Activated T-cell treated with anti-CD3 and anti-CD28 coated beads for 24 hours (primary cell): ENCODE results near the gene COL4A6.
"Not testable (repeated sequence)": the region's sequence is repeated elsewhere in the genome, so short reads cannot be mapped to it uniquely, and the experiment has no call there.

Source experiments
- DNase-seq: peaks from one replicate; pipeline ENCODE4 v3.0.0-alpha.2; 2020; ENCODE audit warnings: low read depth

COL4A6 gene

GRCh38 chrX:108399418-108400165 is 38.6 kb downstream of the COL4A6 start:
- no peak for DNase-seq

GRCh38 chrX:108397627-108398391 is 40.4 kb downstream of the COL4A6 start:
- no peak for DNase-seq

DNA sequence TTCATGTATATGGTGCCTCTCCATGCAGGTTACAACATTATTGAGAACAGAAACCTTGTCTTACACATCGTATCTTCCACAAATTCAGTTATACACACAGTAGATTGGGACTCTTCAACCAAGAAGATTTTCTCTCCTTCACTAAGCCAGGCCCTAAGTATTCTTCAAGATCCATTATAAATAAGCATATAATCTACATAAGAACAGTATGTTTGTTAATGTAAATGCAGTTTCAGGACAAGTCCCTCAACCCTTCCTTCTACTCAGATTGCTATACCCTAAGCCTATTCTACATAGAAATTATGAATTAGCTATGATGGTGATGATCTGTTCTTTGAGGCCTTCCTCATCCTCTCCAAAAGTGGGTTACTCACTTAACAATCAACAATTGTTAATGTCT is 41.2 kb downstream of the COL4A6 start:
- DNase-seq: no peak

GRCh38 chrX:108396188-108396891 is 41.9 kb downstream of the COL4A6 start:
- no peak for DNase-seq

DNA sequence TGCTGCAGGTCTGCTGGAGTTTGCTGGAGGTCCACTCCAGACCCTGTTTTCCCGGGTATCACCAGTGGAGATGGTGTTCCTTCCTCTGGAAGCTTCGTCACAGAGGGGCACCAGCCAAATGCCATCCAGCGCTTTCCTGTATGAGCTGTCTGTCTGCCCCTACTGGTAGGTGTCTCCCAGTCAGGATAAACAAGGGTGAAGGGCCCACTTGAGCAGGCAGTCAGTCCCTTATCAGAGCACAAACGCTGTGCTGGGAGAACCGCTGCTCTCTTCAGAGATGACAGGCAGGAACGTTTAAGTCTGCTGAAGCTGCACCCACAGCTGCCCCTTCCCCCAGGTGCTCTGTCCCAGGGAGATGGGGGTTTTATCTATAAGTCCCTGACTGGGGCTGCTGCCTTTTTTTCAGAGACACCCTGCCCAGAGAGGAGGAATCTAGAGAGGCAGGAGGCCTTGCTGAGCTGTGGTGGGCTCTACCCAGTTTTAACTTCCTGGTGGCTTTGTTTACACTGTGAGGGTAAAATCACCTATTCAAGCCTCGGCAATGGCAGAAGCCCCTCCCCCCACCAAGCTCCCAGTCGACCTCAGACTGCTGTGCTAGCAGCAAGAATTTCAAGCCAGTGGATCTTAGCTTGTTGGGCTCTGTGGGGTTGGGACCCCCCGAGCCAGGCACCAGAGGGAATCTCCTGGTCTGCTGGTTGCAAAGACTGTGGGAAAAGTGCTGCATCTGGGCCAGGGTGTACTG is 47.1 kb downstream of the COL4A6 start:
- not testable (repeated sequence) for DNase-seq

- no peak for DNase-seq
Observed at GRCh38 chrX:108384783-108385182, 53.4 kb downstream of the COL4A6 start.

DNA sequence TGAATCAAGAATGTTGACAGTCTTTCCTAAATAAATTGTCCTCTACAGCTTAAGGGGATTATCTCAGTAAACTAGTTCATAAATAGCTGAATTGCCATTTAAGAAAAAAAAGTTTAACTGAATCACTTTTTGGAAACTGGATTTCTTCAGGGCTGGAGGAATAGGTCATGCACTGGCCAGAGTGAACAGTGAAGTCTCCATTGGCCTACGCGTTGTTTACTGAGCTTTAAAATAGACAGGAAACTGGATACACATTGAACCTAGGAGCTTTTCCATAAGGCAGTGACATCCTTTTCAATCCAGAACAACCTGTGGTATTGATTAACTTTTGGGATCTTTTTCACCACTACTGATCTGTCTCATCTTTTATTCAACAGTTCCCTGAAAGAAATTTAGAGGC is 58.0 kb downstream of the COL4A6 start:
- no peak for DNase-seq

GRCh38 chrX:108376821-108377220 is 61.4 kb downstream of the COL4A6 start:
- DNase-seq: not testable (repeated sequence)

DNA sequence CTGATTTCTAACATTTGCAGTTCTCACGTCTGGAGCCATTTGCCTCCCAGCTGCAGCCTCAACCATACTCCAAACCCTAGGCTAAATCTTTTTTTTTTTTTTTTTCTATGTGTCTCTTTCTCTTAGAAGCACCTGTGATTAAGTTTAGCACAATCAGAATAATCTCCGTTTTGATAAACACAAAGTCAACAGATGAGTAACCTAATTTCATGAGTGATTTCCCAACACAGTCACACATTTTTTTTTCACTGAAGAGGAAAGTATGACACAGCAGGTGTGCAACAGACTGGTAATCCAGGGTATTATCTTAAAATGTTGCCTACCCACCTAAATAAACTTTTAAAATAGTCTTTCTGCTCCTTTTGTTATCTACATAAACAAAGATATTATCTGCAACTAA is 62.6 kb downstream of the COL4A6 start:
- DNase-seq: not testable (repeated sequence)

DNA sequence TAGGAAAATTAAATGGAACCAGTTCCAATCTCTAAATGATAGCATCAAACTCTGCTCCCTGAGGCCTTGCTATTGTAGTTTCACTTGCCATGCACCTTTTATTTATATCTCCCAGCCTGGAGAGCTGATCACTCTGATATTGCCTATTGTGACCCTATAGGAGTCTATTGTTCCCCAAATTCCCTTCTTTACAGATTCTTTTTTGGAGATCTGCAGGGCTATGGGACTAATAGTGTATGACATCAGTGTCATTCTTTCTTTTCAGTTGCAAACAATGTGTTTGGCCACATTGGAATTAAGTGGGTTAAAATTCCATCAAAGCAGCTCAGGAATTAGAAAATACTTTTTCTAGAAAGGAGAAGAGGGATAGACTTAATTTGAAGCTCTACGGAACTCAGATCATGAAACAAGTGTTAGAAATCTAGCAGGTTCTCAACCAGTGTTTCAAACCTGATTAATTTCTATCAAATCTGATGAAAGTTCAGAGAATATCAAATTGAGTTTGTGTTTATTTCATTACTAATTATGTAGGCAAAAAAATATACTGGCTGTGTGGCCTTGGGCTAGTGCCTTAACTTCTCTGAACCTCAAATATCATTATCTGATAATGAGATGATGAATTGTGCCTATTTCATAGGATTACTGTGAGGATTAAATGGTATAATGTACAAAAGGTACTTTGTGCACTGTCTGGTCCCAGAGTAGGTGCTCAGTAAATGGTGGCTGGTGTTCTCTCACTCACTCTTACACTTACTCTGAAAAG is 71.4 kb downstream of the COL4A6 start:
- no peak for DNase-seq

- no peak for DNase-seq
Observed at GRCh38 chrX:108362026-108362425, 76.2 kb downstream of the COL4A6 start.

DNA sequence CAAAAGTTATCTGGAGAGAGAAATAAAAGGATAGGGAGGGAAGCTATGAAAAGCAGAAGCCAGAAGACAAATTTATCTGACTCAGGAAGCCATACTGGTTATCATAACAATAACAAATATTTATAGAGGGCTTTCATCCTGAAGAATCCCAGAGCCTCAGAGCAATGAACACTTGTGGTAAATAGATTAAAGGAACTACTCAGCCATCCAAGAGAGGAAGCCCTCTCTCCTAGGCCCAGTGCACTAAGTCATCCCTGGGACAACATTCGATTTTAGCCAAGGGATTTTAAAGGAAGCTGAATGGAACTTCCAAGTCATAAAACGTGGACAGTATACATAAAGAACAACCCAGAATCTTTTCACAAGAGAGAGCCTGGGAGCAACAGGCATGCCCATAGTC is 76.9 kb downstream of the COL4A6 start:
- no peak for DNase-seq

DNA sequence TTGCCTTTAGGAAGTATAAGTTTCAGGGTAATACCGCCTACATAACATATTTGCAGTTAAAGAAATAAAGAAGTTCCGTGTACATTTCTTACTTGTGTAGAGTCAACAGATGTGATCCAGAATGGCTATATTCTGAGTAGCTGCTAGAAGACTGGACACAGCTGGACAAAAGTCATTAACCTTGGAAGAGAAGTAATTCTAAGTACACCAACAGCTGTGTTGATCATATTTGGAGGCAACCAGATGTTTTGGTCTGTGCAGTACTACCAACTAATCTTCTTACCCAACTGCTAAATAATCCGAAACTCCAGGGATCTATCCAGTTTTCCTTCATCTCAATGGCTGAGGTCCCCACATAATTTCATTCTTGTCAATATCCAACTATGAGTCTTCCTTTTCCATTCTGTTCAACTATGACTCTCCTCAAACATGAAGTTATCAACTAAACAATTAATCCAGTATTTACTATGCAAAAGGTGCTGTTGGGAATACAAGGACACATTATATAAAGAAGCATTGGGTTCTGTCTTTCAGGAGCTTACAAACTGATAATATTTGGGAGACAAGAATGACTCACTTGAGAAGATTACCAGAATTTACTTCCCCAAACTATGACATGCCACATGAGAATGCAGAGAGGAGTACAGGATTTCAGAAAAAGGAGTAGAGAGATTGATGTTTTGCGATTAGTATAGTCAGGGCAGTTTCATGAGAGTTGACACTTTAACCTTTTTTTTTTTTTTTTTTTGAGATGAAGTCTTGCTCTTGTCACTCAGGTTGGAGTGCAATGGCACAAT is 78.2 kb downstream of the COL4A6 start:
- no peak for DNase-seq

DNA sequence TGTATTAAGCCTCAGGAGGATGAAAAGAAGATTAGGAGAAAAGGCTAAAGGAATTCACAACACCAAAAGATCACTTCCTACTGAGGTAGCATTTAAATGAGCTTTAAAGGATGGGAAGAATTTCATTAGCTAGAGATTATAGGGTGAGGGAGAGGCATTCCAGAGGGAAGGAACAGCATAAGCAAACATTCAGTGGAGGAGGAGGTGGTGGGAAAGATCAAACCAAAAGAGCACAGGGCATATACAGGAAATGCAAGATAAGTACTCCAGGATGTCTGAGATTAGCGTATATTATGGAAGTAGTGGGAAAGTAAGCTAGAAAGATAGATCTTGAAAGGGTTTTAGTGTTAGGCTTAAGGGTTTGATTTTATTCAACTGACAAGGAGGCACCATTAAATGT is 84.8 kb downstream of the COL4A6 start:
- no peak for DNase-seq

DNA sequence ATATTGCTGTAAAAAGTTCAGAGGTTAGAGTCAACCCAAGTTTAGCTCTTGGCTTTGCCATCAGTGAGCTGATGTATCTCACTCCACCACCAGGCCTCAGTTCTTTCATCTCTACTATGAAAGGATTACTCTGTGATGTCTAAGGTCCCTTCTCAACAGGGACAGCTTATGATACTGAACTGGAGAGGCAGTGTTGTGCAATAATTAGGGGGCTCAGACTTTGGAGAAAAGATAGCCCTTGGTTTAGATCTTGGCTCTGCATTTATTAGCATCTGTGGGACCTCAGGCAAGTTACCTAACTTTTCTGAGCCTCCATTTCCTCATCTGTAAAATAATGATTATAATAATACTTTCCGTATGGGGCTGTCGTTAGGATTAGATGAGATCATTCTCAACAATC is 89.0 kb downstream of the COL4A6 start:
- no peak for DNase-seq

- no peak for DNase-seq
Observed at GRCh38 chrX:108348525-108348924, 89.7 kb downstream of the COL4A6 start.

DNA sequence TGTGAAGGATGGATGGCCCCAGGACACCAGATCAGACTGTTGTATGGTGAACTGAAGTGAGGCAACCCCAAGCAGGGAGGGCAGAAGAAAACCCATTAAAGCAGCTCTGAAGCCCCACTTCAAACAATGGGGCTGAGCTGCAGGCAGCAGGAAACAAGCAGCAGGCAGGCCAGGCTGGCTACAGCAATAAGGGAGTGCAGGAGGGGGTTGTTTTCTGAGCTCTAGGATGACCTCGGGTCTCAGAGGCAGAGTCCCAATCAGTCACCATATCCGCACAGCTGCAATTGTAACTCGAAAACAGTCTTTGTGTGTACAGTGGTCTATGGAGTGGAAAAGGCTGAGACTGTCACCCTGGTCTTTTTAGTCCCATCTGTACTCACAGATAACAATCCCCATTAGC is 90.4 kb downstream of the COL4A6 start:
- DNase-seq: no peak

- no peak for DNase-seq
Observed at GRCh38 chrX:108344216-108344615, 94.0 kb downstream of the COL4A6 start.

- no peak for DNase-seq
Observed at GRCh38 chrX:108341947-108342346, 96.3 kb downstream of the COL4A6 start.

GRCh38 chrX:108332281-108332680 is 105.9 kb downstream of the COL4A6 start:
- no peak for DNase-seq
